Tibial nerve (tissue), 4 donors: ENCODE measurements around the gene MCCC1. TPM values are rescaled to one million over a fixed set of nuclear protein-coding genes. Genes with fewer than 3 reads are reported as not detected.

Experiments used
- DNase-seq, 2 donors: peaks; one replicate each; pipeline ENCODE4 v3.0.0-alpha.2; 2019; ENCODE audit warnings: low spot score in 2 of 2
- H3K27ac ChIP-seq, 4 donors: fragments of 200-600 bp; sonication (generic) in 3 of 4; one replicate each; pipeline ENCODE4 v1.5.1; 2017 to 2019; ENCODE audit warnings: mild to moderate bottlenecking in 1 of 4
- H3K27me3 ChIP-seq, 2 donors: fragments of 200-600 bp; sonication (generic) in 1 of 2; one replicate each; pipeline versions ENCODE4 v1.5.1 to v1.6.0; 2017 to 2019
- H3K36me3 ChIP-seq, 3 donors: fragments of 200-600 bp; sonication (generic); one replicate each; pipeline ENCODE4 v1.5.1; 2018 to 2019
- H3K4me1 ChIP-seq, 4 donors: fragments of 200-600 bp; sonication (generic) in 3 of 4; one replicate each; pipeline ENCODE4 v1.5.1; 2017 to 2019
- H3K4me3 ChIP-seq, 4 donors: fragments of 200-600 bp; sonication (generic) in 3 of 4; one replicate each; pipeline ENCODE4 v1.5.1; 2017 to 2019; ENCODE audit warnings: mild to moderate bottlenecking in 1 of 4, moderate library complexity in 1 of 4
- H3K9me3 ChIP-seq, 4 donors: fragments of 200-600 bp; sonication (generic) in 3 of 4; one replicate each; pipeline ENCODE4 v1.5.1; 2017 to 2019
- CTCF ChIP-seq, 5 experiments: fragments of 200-600 bp in 3 of 5; fragments of 450-650 bp in 2 of 5; sonication (generic) in 3 of 5; IDR thresholded peaks; one replicate each; pipeline ENCODE4 v1.5.1; 2016 to 2019; ENCODE audit warnings: antibody characterized with exemption in 5 of 5, mild to moderate bottlenecking in 3 of 5, moderate library complexity in 2 of 5
- EP300 ChIP-seq, 2 donors: sonication (generic); formaldehyde crosslinking; IDR thresholded peaks; one replicate each; pipeline ENCODE4 v1.6.1; 2017; ENCODE audit warnings: antibody characterized with exemption in 2 of 2, mild to moderate bottlenecking in 1 of 2
- POLR2A ChIP-seq, 2 donors: fragments of 450-650 bp; IDR thresholded peaks; one replicate each; pipeline ENCODE4 v1.6.1; 2017; ENCODE audit warnings: antibody characterized with exemption in 2 of 2, mild to moderate bottlenecking in 2 of 2, moderate library complexity in 2 of 2
- WGBS, 2 donors: methylation state at CpG; one replicate each; pipeline ENCODE4 v1.1.5; 2018; 5-methylcytosine and 5-hydroxymethylcytosine counted together
- total RNA-seq, 4 donors: library from RNA; depleted of rRNA; stranded (reverse); fragments of >200 nt; gene quantifications; one replicate each; pipeline ENCODE4 v1.1.0, GENCODE V29; 2016

Gene MCCC1
- total RNA-seq, 4 donors from 2014 or later = 39.9 to 61.2 (median 48.1) TPM

- no peak for DNase-seq
- TF ChIP-seq POLR2A (IDR thresholded peaks at IDR 0.05) = no peak
- TF ChIP-seq CTCF (IDR thresholded peaks at IDR 0.05) = no peak
- no peak for TF ChIP-seq EP300 (IDR thresholded peaks at IDR 0.05)
- H3K27ac ChIP-seq = no peak overlapping the region
- no peak overlapping the region for H3K4me3 ChIP-seq
- H3K27me3 ChIP-seq = no peaks in the 10 kb centered on the region
- peaks cover 0 to 5% (median 0%) of the 10 kb centered on the region in 4 donors for H3K9me3 ChIP-seq
- H3K4me1 ChIP-seq = peaks cover 0 to 11% (median 0%) of the 10 kb centered on the region in 4 donors
- no peaks in the 10 kb centered on the region for H3K36me3 ChIP-seq
- 54 to 56% methylated on average over 4 of the region's 4 CpGs for WGBS, 2 donors
Measured at GRCh38 chr3:183123891-183124290, 24.6 kb upstream of the MCCC1 start.

- WGBS, 2 donors = 30 to 38% methylated on average over 2 of the region's 2 CpGs
- TF ChIP-seq CTCF (IDR thresholded peaks at IDR 0.05) = peak; percentile 81 to 85 (median 83)
- TF ChIP-seq POLR2A (IDR thresholded peaks at IDR 0.05) = no peak
- no peak for TF ChIP-seq EP300 (IDR thresholded peaks at IDR 0.05)
- Histone ChIP-seq H3K9me3 (no peaks in the 10 kb centered on the region), H3K36me3 (no peaks in the 10 kb centered on the region), H3K4me1 (peaks cover 0 to 11% (median 0%) of the 10 kb centered on the region in 4 donors), H3K27ac (no peak overlapping the region), H3K27me3 (no peaks in the 10 kb centered on the region), H3K4me3 (no peak overlapping the region)
- peak in 1 of 2 donors; percentile 22 for DNase-seq
Measured at GRCh38 chr3:183122257-183122932, 23.1 kb upstream of the MCCC1 start.

GRCh38 chr3:183120538-183121215 is 21.4 kb upstream of the MCCC1 start:
- DNase-seq = no peak
- no peaks in the 10 kb centered on the region for H3K36me3 ChIP-seq
- H3K4me3 ChIP-seq = no peak overlapping the region
- peaks cover 0 to 10% of the 10 kb centered on the region in 2 donors for H3K27me3 ChIP-seq
- H3K4me1 ChIP-seq = peaks cover 0 to 19% (median 0%) of the 10 kb centered on the region in 4 donors
- no peak overlapping the region for H3K27ac ChIP-seq
- TF ChIP-seq POLR2A (IDR thresholded peaks at IDR 0.05) (no peak), EP300 (IDR thresholded peaks at IDR 0.05) (no peak), CTCF (IDR thresholded peaks at IDR 0.05) (no peak)
- 63 to 74% methylated on average over 8 of the region's 8 CpGs for WGBS, 2 donors
- no peaks in the 10 kb centered on the region for H3K9me3 ChIP-seq

GRCh38 chr3:183117056-183117455 is 17.8 kb upstream of the MCCC1 start:
- H3K4me1 ChIP-seq = peaks cover 0 to 15% (median 0%) of the 10 kb centered on the region in 4 donors
- TF ChIP-seq EP300 (IDR thresholded peaks at IDR 0.05) = no peak
- TF ChIP-seq CTCF (IDR thresholded peaks at IDR 0.05) = no peak
- TF ChIP-seq POLR2A (IDR thresholded peaks at IDR 0.05) = no peak
- H3K9me3 ChIP-seq = no peaks in the 10 kb centered on the region
- H3K36me3 ChIP-seq = no peaks in the 10 kb centered on the region
- no peak for DNase-seq
- H3K27ac ChIP-seq = no peak overlapping the region
- peaks cover 0 to 24% of the 10 kb centered on the region in 2 donors for H3K27me3 ChIP-seq
- H3K4me3 ChIP-seq = no peak overlapping the region
- 52 to 65% methylated on average over 4 of the region's 4 CpGs for WGBS, 2 donors

GRCh38 chr3:183116025-183116614 is 16.8 kb upstream of the MCCC1 start:
- TF ChIP-seq POLR2A (IDR thresholded peaks at IDR 0.05) (no peak), EP300 (IDR thresholded peaks at IDR 0.05) (no peak), CTCF (IDR thresholded peaks at IDR 0.05) (no peak)
- WGBS, 2 donors = 2 to 4% methylated on average over 24 of the region's 25 CpGs
- Histone ChIP-seq H3K27me3 (peaks cover 0 to 24% of the 10 kb centered on the region in 2 donors), H3K27ac (no peak overlapping the region), H3K36me3 (no peaks in the 10 kb centered on the region), H3K4me1 (peaks cover 0 to 13% (median 0%) of the 10 kb centered on the region in 4 donors), H3K9me3 (no peaks in the 10 kb centered on the region), H3K4me3 (peak overlapping the region in 2 of 4 donors; percentile 3 to 5)
- DNase-seq = no peak
